HepG2 (cell line): Measurements from ENCODE around the gene MGAT4D. TPM values are rescaled to one million over a fixed set of nuclear protein-coding genes. Genes with fewer than 3 reads are reported as not detected.

Source experiments
- ATAC-seq: fragments of 200-7000 bp; cut with Tn5 transposase; 3 replicates; pipeline ENCODE4 v1.9.1; 2020; ENCODE audit warnings: mild to moderate bottlenecking, moderate library complexity
- BruUV-seq: library from RNA; stranded (reverse); fragments of 400-500 nt; replicated peaks from 2 replicates; lab custom pipeline; 2021; lab: Mats Ljungman, UMichigan
- CTCF ChIA-PET: fragments of 300-600 bp; formaldehyde crosslinking; extraction: SDS; loops from one replicate; lab custom pipeline; 2021; ENCODE audit warnings: low total read pairs, inconsistent platforms, low intra/inter-chr PET ratio; lab: Yijun Ruan, JAX
- POLR2A ChIA-PET: fragments of 350-600 bp; sonication (Branson Sonifier 250); formaldehyde crosslinking; loops from one replicate; lab custom pipeline; 2020; ENCODE audit warnings: antibody characterized with exemption, inconsistent platforms; lab: Yijun Ruan, JAX
- DNase-seq: peaks from one replicate; pipeline ENCODE4 v3.0.0-alpha.2; 2015; ENCODE audit warnings: low spot score
- FAIRE-seq: peaks from 3 replicates; lab custom pipeline; 2011; peaks lifted over from hg19 to GRCh38; lab: Jason Lieb, UNC
- H2AFZ ChIP-seq: one replicate; pipeline ENCODE4 v1.6.1; 2011; ENCODE audit warnings: low read length, inconsistent platforms
- H3K27ac ChIP-seq: fragments of 300-600 bp; 3 replicates; pipeline ENCODE4 v1.8.0; 2011; ENCODE audit warnings: mixed run types, mild to moderate bottlenecking, mixed read lengths, low read length, inconsistent platforms; ENCODE audit not compliant: insufficient read depth; ENCODE audit errors: extremely low read length
- H3K27me3 ChIP-seq, 2 experiments: fragments of 200-600 bp in 1 of 2; 2 replicates in 1 of 2; 3 replicates in 1 of 2; pipeline versions ENCODE4 v1.6.0 to v1.8.0; 2011; ENCODE audit warnings: low read length in 2 of 2, mild to moderate bottlenecking in 2 of 2, moderate library complexity in 2 of 2, inconsistent platforms in 1 of 2; ENCODE audit not compliant: insufficient read depth in 2 of 2, control insufficient read depth in 1 of 2
- H3K36me3 ChIP-seq, 2 experiments: fragments of 200-600 bp in 1 of 2; replicated peaks in 1 of 2; 2 replicates in 1 of 2; 3 replicates in 1 of 2; pipeline versions ENCODE4 v1.5.1 to v1.8.0; 2011; ENCODE audit warnings: low read length in 2 of 2, inconsistent platforms in 1 of 2; ENCODE audit not compliant: insufficient read depth in 2 of 2, control insufficient read depth in 1 of 2
- H3K4me1 ChIP-seq: 2 replicates; pipeline ENCODE4 v1.5.1; 2012; ENCODE audit warnings: low read length, inconsistent platforms; ENCODE audit not compliant: insufficient read depth
- H3K4me2 ChIP-seq: 2 replicates; pipeline ENCODE4 v1.6.0; 2011; ENCODE audit warnings: low read depth, low read length, inconsistent platforms
- H3K4me3 ChIP-seq, 3 experiments: fragments of 200-600 bp in 1 of 3; sonication (generic), shearing (Covaris generic) in 1 of 3; replicated peaks in 1 of 3; 2 replicates each; pipeline ENCODE4 v1.5.1; 2011 to 2016; ENCODE audit warnings: low read length in 3 of 3, inconsistent platforms in 2 of 3, low read depth in 2 of 3, mild to moderate bottlenecking in 2 of 3, control low read depth in 1 of 3, mixed read lengths in 1 of 3; ENCODE audit not compliant: insufficient read depth in 1 of 3
- H3K79me2 ChIP-seq: one replicate; pipeline ENCODE4 v1.6.1; 2011; ENCODE audit warnings: low read length, inconsistent platforms; ENCODE audit not compliant: insufficient read depth
- H3K9ac ChIP-seq: 2 replicates; pipeline ENCODE4 v1.6.0; 2011; ENCODE audit warnings: mild to moderate bottlenecking, low read depth, low read length, inconsistent platforms; ENCODE audit not compliant: insufficient read depth
- H3K9me3 ChIP-seq: 2 replicates; pipeline ENCODE4 v1.5.1; 2012; ENCODE audit warnings: mild to moderate bottlenecking, low read length
- H4K20me1 ChIP-seq: 2 replicates; pipeline ENCODE4 v1.6.0; 2011; ENCODE audit warnings: inconsistent platforms, mild to moderate bottlenecking, low read length, moderate library complexity; ENCODE audit not compliant: insufficient read depth
- CCDC6 ChIP-seq: sonication (generic); formaldehyde crosslinking; IDR thresholded peaks from 2 replicates; pipeline ENCODE4 v1.8.1; 2022; ENCODE audit warnings: mild to moderate bottlenecking, missing genetic modification reagents, moderate library complexity
- HOXA5 ChIP-seq: sonication (generic); formaldehyde crosslinking; IDR thresholded peaks from 2 replicates; pipeline ENCODE4 v1.4.0; 2020; ENCODE audit warnings: missing genetic modification reagents
- PAWR ChIP-seq: sonication (generic); formaldehyde crosslinking; IDR thresholded peaks from 2 replicates; pipeline ENCODE4 v1.4.0; 2020; ENCODE audit warnings: missing genetic modification reagents, mild to moderate bottlenecking, borderline replicate concordance
- SRSF9 ChIP-seq: fragments of 200-400 bp; formaldehyde crosslinking; IDR thresholded peaks from 2 replicates; pipeline ENCODE4 v1.6.1; 2018; ENCODE audit warnings: borderline replicate concordance, mild to moderate bottlenecking, low read depth, low read length; ENCODE audit not compliant: insufficient read depth, poor library complexity, severe bottlenecking
- TBX3 ChIP-seq: fragments of 450-650 bp; IDR thresholded peaks from 2 replicates; pipeline ENCODE4 v1.6.1; 2017; ENCODE audit warnings: antibody characterized with exemption, mild to moderate bottlenecking, inconsistent platforms, borderline replicate concordance
- ZBTB21 ChIP-seq: sonication (generic); formaldehyde crosslinking; IDR thresholded peaks from 2 replicates; pipeline ENCODE4 v1.4.0; 2020; ENCODE audit warnings: missing genetic modification reagents
- ZNF331 ChIP-seq: sonication (generic); formaldehyde crosslinking; IDR thresholded peaks from 2 replicates; pipeline ENCODE4 v1.4.0; 2020; ENCODE audit warnings: missing genetic modification reagents
- ZNF44 ChIP-seq: sonication (generic); formaldehyde crosslinking; IDR thresholded peaks from 2 replicates; pipeline ENCODE4 v1.5.1; 2020; ENCODE audit warnings: mild to moderate bottlenecking, missing genetic modification reagents
- ZNF777 ChIP-seq: sonication (generic); formaldehyde crosslinking; IDR thresholded peaks from 2 replicates; pipeline ENCODE4 v1.4.0; 2020; ENCODE audit warnings: missing genetic modification reagents
- WGBS: methylation state at CpG from one replicate; pipeline ENCODE4 v1.1.6; 2017; ENCODE audit warnings: low lambda C conversion rate; 5-methylcytosine and 5-hydroxymethylcytosine counted together
- in situ Hi-C: cut with HindIII; loops from 2 replicates; pipeline ENCODE4 v1.10.0; 2017; ENCODE audit warnings: low pct_unique_long_range_greater_than_20kb; ENCODE audit not compliant: extremely low pct_ligation_motif_present
- intact Hi-C: fragments of 100-400 bp; cut with micrococcal nuclease; formaldehyde crosslinking; loops from one replicate; pipeline ENCODE4 v1.10.0; 2022; ENCODE audit not compliant: unreplicated experiment
- polyA plus RNA-seq, 8 experiments: library from polyadenylated mRNA; depleted of rRNA in 3 of 8; stranded (reverse) in 7 of 8; unstranded in 1 of 8; fragments of >200 nt; fragmentation: Illumina TruSeq in 4 of 8; extraction: Trizol in 4 of 8; gene quantifications; 2 replicates each; pipeline versions ENCODE4 v1.2.1 to v1.2.3, GENCODE V29; 2011 to 2016; ENCODE audit warnings: low read depth in 4 of 8, missing spikeins in 1 of 8, mixed read lengths in 1 of 8; ENCODE audit not compliant: insufficient read depth in 1 of 8
- total RNA-seq, 5 experiments: library from RNA; depleted of rRNA; stranded (reverse); fragments of >200 nt; fragmentation: Illumina TruSeq; extraction: Trizol; gene quantifications; 2 replicates each; pipeline ENCODE4 v1.2.3, GENCODE V29; 2016; ENCODE audit warnings: low read depth in 1 of 5
- TF ChIP-seq, protein P1 (sequence below): sonication (generic); formaldehyde crosslinking; IDR thresholded peaks from 2 replicates; pipeline ENCODE4 v1.4.0; 2020; ENCODE audit warnings: missing genetic modification reagents
- TF ChIP-seq, protein P2 (sequence below), 2 experiments: sonication (generic) in 1 of 2; formaldehyde crosslinking in 1 of 2; IDR thresholded peaks; 2 replicates each; pipeline versions ENCODE4 v1.6.1 to v1.9.0; 2014 to 2022; ENCODE audit warnings: antibody characterized with exemption in 1 of 2, borderline replicate concordance in 1 of 2, inconsistent platforms in 1 of 2, low read depth in 1 of 2, missing genetic modification reagents in 1 of 2

MGAT4D gene
- total and polyA plus RNA-seq, 2 of the 13 experiments (the other 11 are each of a cell fraction or from before 2014, with no cell fraction given): not detected

DNA sequence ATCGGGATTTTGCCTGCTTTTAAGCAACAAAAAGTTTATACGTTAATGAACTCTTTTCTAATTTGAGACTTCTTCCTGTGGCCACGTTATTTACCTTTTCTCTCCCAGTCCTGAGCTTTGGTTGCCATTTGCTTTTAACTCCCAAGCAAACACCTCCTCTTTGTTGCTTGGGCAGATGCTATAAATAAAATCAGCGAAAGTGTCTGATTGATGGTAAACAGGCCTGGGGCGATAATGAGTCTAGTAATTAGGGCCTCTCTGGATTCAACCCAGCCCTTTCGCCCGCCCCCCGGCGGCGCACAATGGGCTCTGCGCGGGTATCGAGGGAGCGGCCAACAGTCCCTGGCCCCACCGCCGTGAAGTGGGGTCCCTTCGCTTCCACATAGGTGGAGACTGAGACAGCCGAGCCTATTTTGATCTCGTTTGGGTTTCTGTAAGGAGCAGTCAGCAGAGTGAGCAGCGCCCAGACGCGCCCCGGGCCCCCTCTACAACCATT lies 71.4 kb downstream of the MGAT4D start:
- peak overlapping the region; percentile 75 for H3K27ac ChIP-seq
- no peak for FAIRE-seq
- H3K9ac ChIP-seq: peak overlapping the region; percentile 79
- H2AFZ ChIP-seq: peak overlapping the region; percentile 84
- BruUV-seq: no TSS peak
- H3K4me3 ChIP-seq: peak overlapping the region; percentile 82 to 93 (median 92)
- peaks cover 5% of the 10 kb centered on the region for H3K79me2 ChIP-seq
- no peaks in the 10 kb centered on the region for H4K20me1 ChIP-seq
- peaks cover 22% of the 10 kb centered on the region for H3K4me1 ChIP-seq
- WGBS: 2% methylated on average over 16 of the region's 23 CpGs
- ChIA-PET CTCF (interaction anchor here (0.9 to 3.1 kb wide), 2 partner anchors 66 to 183 kb away, joined by 5 to 30 read pairs; no protein-coding TSS in a partner anchor), POLR2A (interaction anchor here (1.7 to 3.5 kb wide), 4 partner anchors 53 to 330 kb away, joined by 3 to 45 read pairs (median 12); partner anchors contain the start of genes ELMOD2 and SCOC)
- intact Hi-C loops: loop anchor here (1.0 to 2.0 kb wide), 5 partner anchors 54 to 425 kb away; partner anchors contain the start of genes ELMOD2 and SCOC
- DNase-seq: peak; percentile 3
- no peaks in the 10 kb centered on the region for H3K9me3 ChIP-seq
- peak; percentile 75 for ATAC-seq
- no peaks in the 10 kb centered on the region for H3K36me3 ChIP-seq
- in situ Hi-C loops: no loop called here
- H3K27me3 ChIP-seq: no peaks in the 10 kb centered on the region; a peak in 1 of 5 replicates
- H3K4me2 ChIP-seq: peak overlapping the region; percentile 85
- TF ChIP-seq SRSF9 (no peak), ZNF777 (CRISPR knock-in tag) (peak; percentile 70), ZBTB21 (CRISPR knock-in tag) (peak; percentile 11; the same call in 1 of the 2 replicates), ZNF331 (CRISPR knock-in tag) (no peak), HOXA5 (CRISPR knock-in tag) (peak; percentile 12; the same call in 1 of the 2 replicates), TBX3 (0 out of 2 replicates have a peak, but pooled peaks have one; percentile 19), ZNF44 (CRISPR knock-in tag) (0 out of 2 replicates have a peak, but pooled peaks have one; percentile 41), PAWR (CRISPR knock-in tag) (no peak), CCDC6 (CRISPR knock-in tag) (peak; percentile 14; the same call in 1 of the 2 replicates)
- TF ChIP-seq, protein P1, sequence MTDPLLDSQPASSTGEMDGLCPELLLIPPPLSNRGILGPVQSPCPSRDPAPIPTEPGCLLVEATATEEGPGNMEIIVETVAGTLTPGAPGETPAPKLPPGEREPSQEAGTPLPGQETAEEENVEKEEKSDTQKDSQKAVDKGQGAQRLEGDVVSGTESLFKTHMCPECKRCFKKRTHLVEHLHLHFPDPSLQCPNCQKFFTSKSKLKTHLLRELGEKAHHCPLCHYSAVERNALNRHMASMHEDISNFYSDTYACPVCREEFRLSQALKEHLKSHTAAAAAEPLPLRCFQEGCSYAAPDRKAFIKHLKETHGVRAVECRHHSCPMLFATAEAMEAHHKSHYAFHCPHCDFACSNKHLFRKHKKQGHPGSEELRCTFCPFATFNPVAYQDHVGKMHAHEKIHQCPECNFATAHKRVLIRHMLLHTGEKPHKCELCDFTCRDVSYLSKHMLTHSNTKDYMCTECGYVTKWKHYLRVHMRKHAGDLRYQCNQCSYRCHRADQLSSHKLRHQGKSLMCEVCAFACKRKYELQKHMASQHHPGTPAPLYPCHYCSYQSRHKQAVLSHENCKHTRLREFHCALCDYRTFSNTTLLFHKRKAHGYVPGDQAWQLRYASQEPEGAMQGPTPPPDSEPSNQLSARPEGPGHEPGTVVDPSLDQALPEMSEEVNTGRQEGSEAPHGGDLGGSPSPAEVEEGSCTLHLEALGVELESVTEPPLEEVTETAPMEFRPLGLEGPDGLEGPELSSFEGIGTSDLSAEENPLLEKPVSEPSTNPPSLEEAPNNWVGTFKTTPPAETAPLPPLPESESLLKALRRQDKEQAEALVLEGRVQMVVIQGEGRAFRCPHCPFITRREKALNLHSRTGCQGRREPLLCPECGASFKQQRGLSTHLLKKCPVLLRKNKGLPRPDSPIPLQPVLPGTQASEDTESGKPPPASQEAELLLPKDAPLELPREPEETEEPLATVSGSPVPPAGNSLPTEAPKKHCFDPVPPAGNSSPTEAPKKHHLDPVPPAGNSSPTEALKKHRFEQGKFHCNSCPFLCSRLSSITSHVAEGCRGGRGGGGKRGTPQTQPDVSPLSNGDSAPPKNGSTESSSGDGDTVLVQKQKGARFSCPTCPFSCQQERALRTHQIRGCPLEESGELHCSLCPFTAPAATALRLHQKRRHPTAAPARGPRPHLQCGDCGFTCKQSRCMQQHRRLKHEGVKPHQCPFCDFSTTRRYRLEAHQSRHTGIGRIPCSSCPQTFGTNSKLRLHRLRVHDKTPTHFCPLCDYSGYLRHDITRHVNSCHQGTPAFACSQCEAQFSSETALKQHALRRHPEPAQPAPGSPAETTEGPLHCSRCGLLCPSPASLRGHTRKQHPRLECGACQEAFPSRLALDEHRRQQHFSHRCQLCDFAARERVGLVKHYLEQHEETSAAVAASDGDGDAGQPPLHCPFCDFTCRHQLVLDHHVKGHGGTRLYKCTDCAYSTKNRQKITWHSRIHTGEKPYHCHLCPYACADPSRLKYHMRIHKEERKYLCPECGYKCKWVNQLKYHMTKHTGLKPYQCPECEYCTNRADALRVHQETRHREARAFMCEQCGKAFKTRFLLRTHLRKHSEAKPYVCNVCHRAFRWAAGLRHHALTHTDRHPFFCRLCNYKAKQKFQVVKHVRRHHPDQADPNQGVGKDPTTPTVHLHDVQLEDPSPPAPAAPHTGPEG (CRISPR knock-in tag): peak; percentile 3; the same call in 1 of the 2 replicates
- TF ChIP-seq, protein P2, sequence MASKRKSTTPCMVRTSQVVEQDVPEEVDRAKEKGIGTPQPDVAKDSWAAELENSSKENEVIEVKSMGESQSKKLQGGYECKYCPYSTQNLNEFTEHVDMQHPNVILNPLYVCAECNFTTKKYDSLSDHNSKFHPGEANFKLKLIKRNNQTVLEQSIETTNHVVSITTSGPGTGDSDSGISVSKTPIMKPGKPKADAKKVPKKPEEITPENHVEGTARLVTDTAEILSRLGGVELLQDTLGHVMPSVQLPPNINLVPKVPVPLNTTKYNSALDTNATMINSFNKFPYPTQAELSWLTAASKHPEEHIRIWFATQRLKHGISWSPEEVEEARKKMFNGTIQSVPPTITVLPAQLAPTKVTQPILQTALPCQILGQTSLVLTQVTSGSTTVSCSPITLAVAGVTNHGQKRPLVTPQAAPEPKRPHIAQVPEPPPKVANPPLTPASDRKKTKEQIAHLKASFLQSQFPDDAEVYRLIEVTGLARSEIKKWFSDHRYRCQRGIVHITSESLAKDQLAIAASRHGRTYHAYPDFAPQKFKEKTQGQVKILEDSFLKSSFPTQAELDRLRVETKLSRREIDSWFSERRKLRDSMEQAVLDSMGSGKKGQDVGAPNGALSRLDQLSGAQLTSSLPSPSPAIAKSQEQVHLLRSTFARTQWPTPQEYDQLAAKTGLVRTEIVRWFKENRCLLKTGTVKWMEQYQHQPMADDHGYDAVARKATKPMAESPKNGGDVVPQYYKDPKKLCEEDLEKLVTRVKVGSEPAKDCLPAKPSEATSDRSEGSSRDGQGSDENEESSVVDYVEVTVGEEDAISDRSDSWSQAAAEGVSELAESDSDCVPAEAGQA (IDR thresholded peaks at IDR 0.05; ENCODE audit: low read depth): no peak
- TF ChIP-seq, protein P2 (CRISPR knock-in tag; IDR thresholded peaks at IDR 0.05; ENCODE audit: borderline replicate concordance): 0 out of 2 replicates have a peak, but pooled peaks have one; percentile 2
